Central memory CD4-positive, alpha-beta T cell (primary cell): ENCODE measurements around the gene MYOM3.
"Not testable (repeated sequence)": the region's sequence is repeated elsewhere in the genome, so short reads cannot be mapped to it uniquely, and the experiment has no call there.

Experiments
- DNase-seq: peaks from one replicate; pipeline ENCODE4 v3.0.0; 2022

MYOM3 gene

GRCh38 chr1:24069817-24070216 lies 42.1 kb downstream of the MYOM3 start:
- DNase-seq, result no peak

GRCh38 chr1:24067978-24068377 lies 44.0 kb downstream of the MYOM3 start:
- DNase-seq, result no peak

GRCh38 chr1:24065304-24065703 lies 46.6 kb downstream of the MYOM3 start:
- DNase-seq, result no peak

GRCh38 chr1:24062221-24062620 lies 49.7 kb downstream of the MYOM3 start:
- no peak for DNase-seq

- no peak for DNase-seq
These were observed 51.5 kb downstream of the MYOM3 start for GRCh38 chr1:24060482-24060881.

- no peak for DNase-seq
These were observed 53.1 kb downstream of the MYOM3 start for GRCh38 chr1:24058671-24059455.

- DNase-seq, result no peak
These were observed 54.8 kb downstream of the MYOM3 start for GRCh38 chr1:24057171-24057570.

- DNase-seq, result no peak
These were observed 56.3 kb downstream of the MYOM3 start for GRCh38 chr1:24055681-24056080.

GRCh38 chr1:24052220-24052619 lies 59.7 kb downstream of the MYOM3 start:
- no peak for DNase-seq

GRCh38 chr1:24051206-24051945 lies 60.6 kb downstream of the MYOM3 start:
- DNase-seq, result no peak

- DNase-seq, result no peak
These were observed 62.2 kb downstream of the MYOM3 start for GRCh38 chr1:24049733-24050132.

- not testable (repeated sequence) for DNase-seq
These were observed 63.0 kb downstream of the MYOM3 start for GRCh38 chr1:24048894-24049293.

GRCh38 chr1:24048205-24048869 lies 63.6 kb downstream of the MYOM3 start:
- no peak for DNase-seq

- DNase-seq, result no peak
These were observed 64.8 kb downstream of the MYOM3 start for GRCh38 chr1:24047110-24047477.

GRCh38 chr1:24045771-24046170 lies 66.2 kb downstream of the MYOM3 start:
- DNase-seq, result no peak

- DNase-seq, result not testable (repeated sequence)
These were observed 67.3 kb downstream of the MYOM3 start for GRCh38 chr1:24044672-24045071.

- no peak for DNase-seq
These were observed 68.4 kb downstream of the MYOM3 start for GRCh38 chr1:24043345-24044032.

GRCh38 chr1:24042315-24042714 lies 69.6 kb downstream of the MYOM3 start:
- no peak for DNase-seq

- no peak for DNase-seq
These were observed 75.8 kb downstream of the MYOM3 start for GRCh38 chr1:24036088-24036487.

GRCh38 chr1:24032981-24033380 lies 79.0 kb downstream of the MYOM3 start:
- no peak for DNase-seq

GRCh38 chr1:24030976-24031516 lies 80.9 kb downstream of the MYOM3 start:
- not testable (repeated sequence) for DNase-seq

GRCh38 chr1:24027838-24028468 lies 84.0 kb downstream of the MYOM3 start:
- DNase-seq, result no peak
